GM12878 (cell line): Measurements from ENCODE around the gene FKBP15. TPM values are rescaled to one million over a fixed set of nuclear protein-coding genes. Genes with fewer than 3 reads are reported as not detected.
A peak's percentile ranks its signal among the peaks of the same experiment; 100 is the strongest.

Experiments
- BRCA1 ChIP-seq: IDR thresholded peaks from 2 replicates; pipeline ENCODE4 v1.6.1; 2011; ENCODE audit warnings: low read depth, low read length, improper control_type of control experiment
- CBX3 ChIP-seq: fragments of 200-600 bp; sonication (generic); IDR thresholded peaks from 2 replicates; pipeline ENCODE4 v1.6.1; 2016; ENCODE audit warnings: low read depth, borderline replicate concordance
- NR2C1 ChIP-seq: fragments of 450-650 bp; IDR thresholded peaks from 2 replicates; pipeline ENCODE4 v1.6.1; 2017; ENCODE audit warnings: antibody characterized with exemption, mild to moderate bottlenecking, moderate library complexity
- POU2F2 ChIP-seq: IDR thresholded peaks from 3 replicates; pipeline ENCODE4 v1.6.1; 2011; ENCODE audit warnings: low read depth, mild to moderate bottlenecking, low read length, borderline replicate concordance
- RB1 ChIP-seq: fragments of 450-650 bp; formaldehyde crosslinking; IDR thresholded peaks from 2 replicates; pipeline ENCODE4 v1.6.1; 2017; ENCODE audit warnings: mild to moderate bottlenecking, borderline replicate concordance
- RFX5 ChIP-seq: IDR thresholded peaks from 2 replicates; pipeline ENCODE4 v1.6.1; 2011; ENCODE audit warnings: low read depth, low read length, improper control_type of control experiment
- SMAD5 ChIP-seq: IDR thresholded peaks from 2 replicates; pipeline ENCODE4 v1.6.1; 2016; ENCODE audit warnings: antibody characterized with exemption, low read depth
- SMC3 ChIP-seq: IDR thresholded peaks from 2 replicates; pipeline ENCODE4 v1.6.1; 2011; ENCODE audit warnings: low read length, improper control_type of control experiment, borderline replicate concordance
- TARDBP ChIP-seq: IDR thresholded peaks from 2 replicates; pipeline ENCODE4 v1.6.1; 2016; ENCODE audit warnings: borderline replicate concordance
- polyA plus RNA-seq, 11 experiments: library from polyadenylated mRNA; depleted of rRNA in 4 of 11; unstranded in 6 of 11; stranded (reverse) in 5 of 11; fragments of >200 nt; fragmentation: Nextera tagmentation in 4 of 11; fragmentation: Illumina TruSeq in 1 of 11; extraction: Ambion mirVana in 4 of 11; extraction: Trizol in 1 of 11; gene quantifications; 1 replicate in 1 of 11; 2 replicates in 10 of 11; pipeline versions ENCODE4 v1.2.1 to v1.2.3, GENCODE V29; 2011 to 2016; ENCODE audit warnings: inconsistent platforms in 2 of 11, missing spikeins in 2 of 11, low read depth in 1 of 11
- total RNA-seq, 4 experiments: library from RNA; depleted of rRNA in 3 of 4; stranded (reverse); fragments of >200 nt in 3 of 4; fragmentation: Illumina TruSeq in 1 of 4; extraction: Trizol in 1 of 4; gene quantifications; 2 replicates each; pipeline versions ENCODE4 v1.2.1 to v1.2.3, GENCODE V29; 2013 to 2021
- TF ChIP-seq, protein P1 (sequence below): fragments of 450-650 bp; IDR thresholded peaks from 2 replicates; pipeline ENCODE4 v1.6.1; 2017; ENCODE audit warnings: antibody characterized with exemption, mild to moderate bottlenecking, moderate library complexity
- TF ChIP-seq, protein P2 (sequence below): fragments of 450-650 bp; IDR thresholded peaks from 2 replicates; pipeline ENCODE4 v1.6.1; 2017; ENCODE audit warnings: mild to moderate bottlenecking, low read depth, inconsistent platforms; ENCODE audit not compliant: poor library complexity, severe bottlenecking
- TF ChIP-seq, protein P3 (sequence below): fragments of 150-350 bp; IDR thresholded peaks from 2 replicates; pipeline ENCODE4 v1.6.1; 2014; ENCODE audit warnings: mild to moderate bottlenecking, low read depth, low read length
- TF ChIP-seq, protein P4 (sequence below): fragments of 450-650 bp; formaldehyde crosslinking; IDR thresholded peaks from 2 replicates; pipeline ENCODE4 v1.4.0; 2022; ENCODE audit warnings: mild to moderate bottlenecking, moderate library complexity
- TF ChIP-seq, protein P5 (sequence below): IDR thresholded peaks from 2 replicates; pipeline ENCODE4 v1.6.1; 2012; ENCODE audit warnings: low read depth, low read length, improper control_type of control experiment
- TF ChIP-seq, protein P6 (sequence below): fragments of 450-650 bp; conservative IDR thresholded peaks from 2 replicates; pipeline ENCODE4 v1.6.1; 2017; ENCODE audit warnings: mild to moderate bottlenecking, moderate library complexity

The FKBP15 gene
- total and polyA plus RNA-seq, 10 of the 15 experiments (the other 5 are each of a cell fraction or from before 2014, with no cell fraction given) = 5.0 to 53.4 (median 21.2) TPM

DNA sequence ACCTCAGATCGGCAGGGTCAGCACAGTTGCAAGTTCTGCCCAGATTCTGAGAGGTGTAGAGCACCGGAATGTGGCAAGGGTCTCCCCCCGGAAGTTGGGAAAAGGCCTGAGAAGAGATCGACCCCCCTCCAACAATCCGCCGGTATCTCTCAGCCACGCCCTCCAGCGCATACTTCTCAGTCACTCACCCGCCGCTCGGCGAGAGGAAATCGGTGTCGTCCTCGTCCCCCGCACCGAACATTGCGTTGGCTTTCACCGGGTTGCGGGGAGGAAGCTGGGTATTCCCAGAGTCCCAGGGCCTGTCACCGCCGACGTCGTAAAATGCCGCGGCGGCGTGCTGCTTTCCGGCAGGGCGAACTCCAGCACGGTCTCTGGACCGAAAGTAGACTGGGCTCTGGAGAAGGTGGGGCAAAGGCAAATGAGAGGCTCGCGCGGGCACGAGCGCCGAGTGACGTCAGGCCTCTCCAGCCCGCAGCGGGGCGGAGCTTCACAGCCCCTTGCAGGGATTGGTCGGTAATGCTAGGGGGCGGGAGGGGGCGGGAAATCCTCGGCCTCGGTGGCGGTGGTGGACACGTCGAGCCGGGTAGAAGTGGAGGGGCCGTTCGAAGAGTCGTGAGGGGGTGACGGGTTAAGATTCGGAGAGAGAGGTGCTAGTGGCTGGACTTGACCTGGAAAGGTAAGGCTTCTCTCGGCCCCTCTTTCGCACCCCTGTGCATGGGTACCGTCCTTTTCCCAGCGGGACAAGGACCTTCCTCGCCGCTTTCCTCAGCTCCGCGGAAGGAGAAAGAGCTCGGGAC is at the start of gene FKBP15, which contains the start of gene SLC31A1 (continued):
- TF ChIP-seq, protein P1, sequence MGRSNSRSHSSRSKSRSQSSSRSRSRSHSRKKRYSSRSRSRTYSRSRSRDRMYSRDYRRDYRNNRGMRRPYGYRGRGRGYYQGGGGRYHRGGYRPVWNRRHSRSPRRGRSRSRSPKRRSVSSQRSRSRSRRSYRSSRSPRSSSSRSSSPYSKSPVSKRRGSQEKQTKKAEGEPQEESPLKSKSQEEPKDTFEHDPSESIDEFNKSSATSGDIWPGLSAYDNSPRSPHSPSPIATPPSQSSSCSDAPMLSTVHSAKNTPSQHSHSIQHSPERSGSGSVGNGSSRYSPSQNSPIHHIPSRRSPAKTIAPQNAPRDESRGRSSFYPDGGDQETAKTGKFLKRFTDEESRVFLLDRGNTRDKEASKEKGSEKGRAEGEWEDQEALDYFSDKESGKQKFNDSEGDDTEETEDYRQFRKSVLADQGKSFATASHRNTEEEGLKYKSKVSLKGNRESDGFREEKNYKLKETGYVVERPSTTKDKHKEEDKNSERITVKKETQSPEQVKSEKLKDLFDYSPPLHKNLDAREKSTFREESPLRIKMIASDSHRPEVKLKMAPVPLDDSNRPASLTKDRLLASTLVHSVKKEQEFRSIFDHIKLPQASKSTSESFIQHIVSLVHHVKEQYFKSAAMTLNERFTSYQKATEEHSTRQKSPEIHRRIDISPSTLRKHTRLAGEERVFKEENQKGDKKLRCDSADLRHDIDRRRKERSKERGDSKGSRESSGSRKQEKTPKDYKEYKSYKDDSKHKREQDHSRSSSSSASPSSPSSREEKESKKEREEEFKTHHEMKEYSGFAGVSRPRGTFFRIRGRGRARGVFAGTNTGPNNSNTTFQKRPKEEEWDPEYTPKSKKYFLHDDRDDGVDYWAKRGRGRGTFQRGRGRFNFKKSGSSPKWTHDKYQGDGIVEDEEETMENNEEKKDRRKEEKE = no peak
- no peak for TF ChIP-seq TARDBP
- 0 out of 2 replicates have a peak, but pooled peaks have one; percentile 73 for TF ChIP-seq RB1
- peak; percentile 75 for TF ChIP-seq RFX5
- TF ChIP-seq, protein P2, sequence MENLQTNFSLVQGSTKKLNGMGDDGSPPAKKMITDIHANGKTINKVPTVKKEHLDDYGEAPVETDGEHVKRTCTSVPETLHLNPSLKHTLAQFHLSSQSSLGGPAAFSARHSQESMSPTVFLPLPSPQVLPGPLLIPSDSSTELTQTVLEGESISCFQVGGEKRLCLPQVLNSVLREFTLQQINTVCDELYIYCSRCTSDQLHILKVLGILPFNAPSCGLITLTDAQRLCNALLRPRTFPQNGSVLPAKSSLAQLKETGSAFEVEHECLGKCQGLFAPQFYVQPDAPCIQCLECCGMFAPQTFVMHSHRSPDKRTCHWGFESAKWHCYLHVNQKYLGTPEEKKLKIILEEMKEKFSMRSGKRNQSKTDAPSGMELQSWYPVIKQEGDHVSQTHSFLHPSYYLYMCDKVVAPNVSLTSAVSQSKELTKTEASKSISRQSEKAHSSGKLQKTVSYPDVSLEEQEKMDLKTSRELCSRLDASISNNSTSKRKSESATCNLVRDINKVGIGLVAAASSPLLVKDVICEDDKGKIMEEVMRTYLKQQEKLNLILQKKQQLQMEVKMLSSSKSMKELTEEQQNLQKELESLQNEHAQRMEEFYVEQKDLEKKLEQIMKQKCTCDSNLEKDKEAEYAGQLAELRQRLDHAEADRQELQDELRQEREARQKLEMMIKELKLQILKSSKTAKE = no peak
- 0 out of 2 replicates have a peak, but pooled peaks have one; percentile 3 for TF ChIP-seq SMC3
- TF ChIP-seq, protein P3, sequence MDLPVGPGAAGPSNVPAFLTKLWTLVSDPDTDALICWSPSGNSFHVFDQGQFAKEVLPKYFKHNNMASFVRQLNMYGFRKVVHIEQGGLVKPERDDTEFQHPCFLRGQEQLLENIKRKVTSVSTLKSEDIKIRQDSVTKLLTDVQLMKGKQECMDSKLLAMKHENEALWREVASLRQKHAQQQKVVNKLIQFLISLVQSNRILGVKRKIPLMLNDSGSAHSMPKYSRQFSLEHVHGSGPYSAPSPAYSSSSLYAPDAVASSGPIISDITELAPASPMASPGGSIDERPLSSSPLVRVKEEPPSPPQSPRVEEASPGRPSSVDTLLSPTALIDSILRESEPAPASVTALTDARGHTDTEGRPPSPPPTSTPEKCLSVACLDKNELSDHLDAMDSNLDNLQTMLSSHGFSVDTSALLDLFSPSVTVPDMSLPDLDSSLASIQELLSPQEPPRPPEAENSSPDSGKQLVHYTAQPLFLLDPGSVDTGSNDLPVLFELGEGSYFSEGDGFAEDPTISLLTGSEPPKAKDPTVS = no peak
- no peak for TF ChIP-seq POU2F2
- TF ChIP-seq CBX3 = no peak
- TF ChIP-seq, protein P4, sequence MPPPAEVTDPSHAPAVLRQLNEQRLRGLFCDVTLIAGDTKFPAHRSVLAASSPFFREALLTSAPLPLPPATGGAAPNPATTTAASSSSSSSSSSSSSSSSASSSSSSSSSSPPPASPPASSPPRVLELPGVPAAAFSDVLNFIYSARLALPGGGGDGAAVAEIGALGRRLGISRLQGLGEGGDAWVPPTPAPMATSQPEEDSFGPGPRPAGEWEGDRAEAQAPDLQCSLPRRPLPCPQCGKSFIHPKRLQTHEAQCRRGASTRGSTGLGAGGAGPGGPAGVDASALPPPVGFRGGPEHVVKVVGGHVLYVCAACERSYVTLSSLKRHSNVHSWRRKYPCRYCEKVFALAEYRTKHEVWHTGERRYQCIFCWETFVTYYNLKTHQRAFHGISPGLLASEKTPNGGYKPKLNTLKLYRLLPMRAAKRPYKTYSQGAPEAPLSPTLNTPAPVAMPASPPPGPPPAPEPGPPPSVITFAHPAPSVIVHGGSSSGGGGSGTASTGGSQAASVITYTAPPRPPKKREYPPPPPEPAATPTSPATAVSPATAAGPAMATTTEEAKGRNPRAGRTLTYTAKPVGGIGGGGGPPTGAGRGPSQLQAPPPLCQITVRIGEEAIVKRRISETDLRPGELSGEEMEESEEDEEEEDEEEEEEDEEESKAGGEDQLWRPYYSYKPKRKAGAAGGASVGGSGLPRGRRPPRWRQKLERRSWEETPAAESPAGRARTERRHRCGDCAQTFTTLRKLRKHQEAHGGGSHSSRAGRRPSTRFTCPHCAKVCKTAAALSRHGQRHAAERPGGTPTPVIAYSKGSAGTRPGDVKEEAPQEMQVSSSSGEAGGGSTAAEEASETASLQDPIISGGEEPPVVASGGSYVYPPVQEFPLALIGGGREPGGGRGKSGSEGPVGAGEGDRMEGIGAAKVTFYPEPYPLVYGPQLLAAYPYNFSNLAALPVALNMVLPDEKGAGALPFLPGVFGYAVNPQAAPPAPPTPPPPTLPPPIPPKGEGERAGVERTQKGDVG (CRISPR knock-in tag) = no peak
- TF ChIP-seq SMAD5 = no peak
- TF ChIP-seq BRCA1 = no peak
- no peak for TF ChIP-seq NR2C1
- TF ChIP-seq, protein P5, sequence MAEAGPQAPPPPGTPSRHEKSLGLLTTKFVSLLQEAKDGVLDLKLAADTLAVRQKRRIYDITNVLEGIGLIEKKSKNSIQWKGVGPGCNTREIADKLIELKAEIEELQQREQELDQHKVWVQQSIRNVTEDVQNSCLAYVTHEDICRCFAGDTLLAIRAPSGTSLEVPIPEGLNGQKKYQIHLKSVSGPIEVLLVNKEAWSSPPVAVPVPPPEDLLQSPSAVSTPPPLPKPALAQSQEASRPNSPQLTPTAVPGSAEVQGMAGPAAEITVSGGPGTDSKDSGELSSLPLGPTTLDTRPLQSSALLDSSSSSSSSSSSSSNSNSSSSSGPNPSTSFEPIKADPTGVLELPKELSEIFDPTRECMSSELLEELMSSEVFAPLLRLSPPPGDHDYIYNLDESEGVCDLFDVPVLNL = 0 out of 2 replicates have a peak, but pooled peaks have one; percentile 49
- TF ChIP-seq, protein P6, sequence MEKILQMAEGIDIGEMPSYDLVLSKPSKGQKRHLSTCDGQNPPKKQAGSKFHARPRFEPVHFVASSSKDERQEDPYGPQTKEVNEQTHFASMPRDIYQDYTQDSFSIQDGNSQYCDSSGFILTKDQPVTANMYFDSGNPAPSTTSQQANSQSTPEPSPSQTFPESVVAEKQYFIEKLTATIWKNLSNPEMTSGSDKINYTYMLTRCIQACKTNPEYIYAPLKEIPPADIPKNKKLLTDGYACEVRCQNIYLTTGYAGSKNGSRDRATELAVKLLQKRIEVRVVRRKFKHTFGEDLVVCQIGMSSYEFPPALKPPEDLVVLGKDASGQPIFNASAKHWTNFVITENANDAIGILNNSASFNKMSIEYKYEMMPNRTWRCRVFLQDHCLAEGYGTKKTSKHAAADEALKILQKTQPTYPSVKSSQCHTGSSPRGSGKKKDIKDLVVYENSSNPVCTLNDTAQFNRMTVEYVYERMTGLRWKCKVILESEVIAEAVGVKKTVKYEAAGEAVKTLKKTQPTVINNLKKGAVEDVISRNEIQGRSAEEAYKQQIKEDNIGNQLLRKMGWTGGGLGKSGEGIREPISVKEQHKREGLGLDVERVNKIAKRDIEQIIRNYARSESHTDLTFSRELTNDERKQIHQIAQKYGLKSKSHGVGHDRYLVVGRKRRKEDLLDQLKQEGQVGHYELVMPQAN = peak; percentile 67; the same call in 1 of the 2 replicates
